Measurements from ENCODE around the gene CAMK1G. TPM values are rescaled to one million over a fixed set of nuclear protein-coding genes. Genes with fewer than 3 reads are reported as not detected.

Gene CAMK1G
- total and polyA plus RNA-seq, 10 of the 15 experiments (the other 5 are each of a cell fraction or from before 2014, with no cell fraction given): 0.18 to 0.20 TPM; not detected in 8

DNA sequence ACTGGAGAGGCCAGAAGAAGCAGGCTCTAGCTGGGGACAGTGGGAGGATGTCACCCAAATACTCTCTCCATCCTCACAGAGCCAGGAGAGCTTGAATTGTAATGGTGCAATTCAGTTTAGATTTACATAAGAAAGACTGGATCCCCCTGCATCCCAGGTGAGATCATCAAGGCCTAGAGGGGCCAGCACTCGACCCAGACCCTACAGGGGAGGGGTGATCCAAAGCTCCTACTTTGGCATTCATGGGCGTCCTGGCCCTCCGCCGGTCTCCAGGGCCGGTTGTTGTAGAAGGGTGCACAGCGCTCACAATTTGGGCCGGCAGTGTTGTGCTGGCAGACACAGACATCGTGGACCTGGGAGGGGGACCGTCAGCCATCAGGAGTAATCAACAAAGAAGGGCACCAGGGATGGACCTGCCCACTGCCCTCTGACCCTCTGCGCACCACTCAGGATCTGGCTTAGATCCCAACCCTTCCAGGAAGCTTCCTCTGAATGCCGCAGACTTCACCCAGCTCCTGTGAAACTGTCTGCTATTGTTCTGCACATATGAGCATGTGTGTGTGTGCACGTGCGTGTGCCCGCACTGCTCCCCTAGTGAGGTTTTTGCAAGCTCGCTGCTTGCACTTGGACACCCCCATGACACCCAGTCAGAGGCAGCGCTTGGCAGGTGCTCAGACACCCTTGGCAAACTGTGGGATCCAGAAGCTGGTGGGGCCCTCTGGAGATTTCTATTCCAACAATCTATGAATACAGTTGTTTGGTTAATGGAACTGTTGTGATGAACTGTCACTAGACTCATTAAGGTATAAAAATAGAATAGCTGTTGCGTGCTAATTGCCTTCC lies 47.1 kb downstream of the CAMK1G start (continued):
- TF ChIP-seq, protein P1, sequence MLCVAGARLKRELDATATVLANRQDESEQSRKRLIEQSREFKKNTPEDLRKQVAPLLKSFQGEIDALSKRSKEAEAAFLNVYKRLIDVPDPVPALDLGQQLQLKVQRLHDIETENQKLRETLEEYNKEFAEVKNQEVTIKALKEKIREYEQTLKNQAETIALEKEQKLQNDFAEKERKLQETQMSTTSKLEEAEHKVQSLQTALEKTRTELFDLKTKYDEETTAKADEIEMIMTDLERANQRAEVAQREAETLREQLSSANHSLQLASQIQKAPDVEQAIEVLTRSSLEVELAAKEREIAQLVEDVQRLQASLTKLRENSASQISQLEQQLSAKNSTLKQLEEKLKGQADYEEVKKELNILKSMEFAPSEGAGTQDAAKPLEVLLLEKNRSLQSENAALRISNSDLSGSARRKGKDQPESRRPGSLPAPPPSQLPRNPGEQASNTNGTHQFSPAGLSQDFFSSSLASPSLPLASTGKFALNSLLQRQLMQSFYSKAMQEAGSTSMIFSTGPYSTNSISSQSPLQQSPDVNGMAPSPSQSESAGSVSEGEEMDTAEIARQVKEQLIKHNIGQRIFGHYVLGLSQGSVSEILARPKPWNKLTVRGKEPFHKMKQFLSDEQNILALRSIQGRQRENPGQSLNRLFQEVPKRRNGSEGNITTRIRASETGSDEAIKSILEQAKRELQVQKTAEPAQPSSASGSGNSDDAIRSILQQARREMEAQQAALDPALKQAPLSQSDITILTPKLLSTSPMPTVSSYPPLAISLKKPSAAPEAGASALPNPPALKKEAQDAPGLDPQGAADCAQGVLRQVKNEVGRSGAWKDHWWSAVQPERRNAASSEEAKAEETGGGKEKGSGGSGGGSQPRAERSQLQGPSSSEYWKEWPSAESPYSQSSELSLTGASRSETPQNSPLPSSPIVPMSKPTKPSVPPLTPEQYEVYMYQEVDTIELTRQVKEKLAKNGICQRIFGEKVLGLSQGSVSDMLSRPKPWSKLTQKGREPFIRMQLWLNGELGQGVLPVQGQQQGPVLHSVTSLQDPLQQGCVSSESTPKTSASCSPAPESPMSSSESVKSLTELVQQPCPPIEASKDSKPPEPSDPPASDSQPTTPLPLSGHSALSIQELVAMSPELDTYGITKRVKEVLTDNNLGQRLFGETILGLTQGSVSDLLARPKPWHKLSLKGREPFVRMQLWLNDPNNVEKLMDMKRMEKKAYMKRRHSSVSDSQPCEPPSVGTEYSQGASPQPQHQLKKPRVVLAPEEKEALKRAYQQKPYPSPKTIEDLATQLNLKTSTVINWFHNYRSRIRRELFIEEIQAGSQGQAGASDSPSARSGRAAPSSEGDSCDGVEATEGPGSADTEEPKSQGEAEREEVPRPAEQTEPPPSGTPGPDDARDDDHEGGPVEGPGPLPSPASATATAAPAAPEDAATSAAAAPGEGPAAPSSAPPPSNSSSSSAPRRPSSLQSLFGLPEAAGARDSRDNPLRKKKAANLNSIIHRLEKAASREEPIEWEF (IDR thresholded peaks at IDR 0.05; ENCODE audit: insufficient replicate concordance, low read depth, low read length): no peak
- TF ChIP-seq ZNF24 (IDR thresholded peaks at IDR 0.05) (no peak), RCOR1 (conservative IDR thresholded peaks at IDR 0.05; ENCODE audit: low read depth, low read length) (no peak), TCF3 (IDR thresholded peaks at IDR 0.05; ENCODE audit: borderline replicate concordance, insufficient read depth, low read depth, low read length) (no peak), RAD21 (IDR thresholded peaks at IDR 0.05; ENCODE audit: insufficient read depth, low read depth, low read length) (no peak), POLR2AphosphoS2 (IDR thresholded peaks at IDR 0.05; ENCODE audit: low read depth, low read length) (no peak), CHD2 (IDR thresholded peaks at IDR 0.05; ENCODE audit: borderline replicate concordance, low read depth, low read length) (no peak)

Data from GM12878 (cell line).